Transverse colon (tissue), 4 donors: ENCODE measurements around the gene ZNF81. TPM values are rescaled to one million over a fixed set of nuclear protein-coding genes. Genes with fewer than 3 reads are reported as not detected.
"Not testable (repeated sequence)": the region's sequence is repeated elsewhere in the genome, so short reads cannot be mapped to it uniquely, and the experiment has no call there.

Source experiments
- DNase-seq: peaks from one replicate; pipeline ENCODE4 v3.0.0-alpha.2; 2019
- H3K27ac ChIP-seq, 4 donors: fragments of 200-600 bp; sonication (generic); 2 replicates each; pipeline ENCODE4 v1.5.1; 2016 to 2018; ENCODE audit warnings: inconsistent platforms in 4 of 4
- H3K27me3 ChIP-seq: fragments of 200-600 bp; sonication (generic); 2 replicates; pipeline ENCODE4 v1.5.1; 2017; ENCODE audit warnings: inconsistent platforms
- H3K36me3 ChIP-seq, 4 donors: fragments of 200-600 bp; sonication (generic); 2 replicates each; pipeline ENCODE4 v1.5.1; 2017 to 2019; ENCODE audit warnings: inconsistent platforms in 4 of 4
- H3K4me1 ChIP-seq, 4 donors: fragments of 200-600 bp; sonication (generic); 2 replicates each; pipeline ENCODE4 v1.5.1; 2017 to 2020; ENCODE audit warnings: inconsistent platforms in 4 of 4
- H3K4me3 ChIP-seq, 4 donors: fragments of 200-600 bp; sonication (generic); 1 replicate in 1 of 4; 2 replicates in 3 of 4; pipeline versions ENCODE4 v1.5.1 to v1.6.1; 2017 to 2019; ENCODE audit warnings: inconsistent platforms in 4 of 4
- H3K9me3 ChIP-seq, 2 donors: fragments of 200-600 bp; sonication (generic); 2 replicates each; pipeline ENCODE4 v1.5.1; 2017 to 2019; ENCODE audit warnings: inconsistent platforms in 2 of 2
- EP300 ChIP-seq: sonication (generic); formaldehyde crosslinking; IDR thresholded peaks from one replicate; pipeline ENCODE4 v1.6.1; 2017; ENCODE audit warnings: antibody characterized with exemption, low read depth
- POLR2A ChIP-seq: fragments of 450-650 bp; IDR thresholded peaks from one replicate; pipeline ENCODE4 v1.6.1; 2016; ENCODE audit warnings: antibody characterized with exemption, mild to moderate bottlenecking, moderate library complexity
- POLR2AphosphoS5 ChIP-seq, 3 donors: sonication (generic); formaldehyde crosslinking; IDR thresholded peaks; one replicate each; pipeline ENCODE4 v1.6.1; 2016; ENCODE audit warnings: antibody characterized with exemption in 3 of 3
- WGBS, 2 donors: methylation state at CpG; one replicate each; pipeline ENCODE4 v1.1.5; 2018; ENCODE audit warnings: low coverage in 1 of 2; 5-methylcytosine and 5-hydroxymethylcytosine counted together
- in situ Hi-C, 4 donors: fragments of 200-750 bp; cut with MboI; loops; one replicate each; pipeline versions ENCODE4 v1.15.0 to v1.15.1; 2017; ENCODE audit warnings: low sequenced_read_pairs in 3 of 4, low pct_ligation_motif_present in 1 of 4, low pct_unique_long_range_greater_than_20kb in 1 of 4
- intact Hi-C: fragments of 100-400 bp; cut with DNase I; formaldehyde crosslinking; loops from one replicate; pipeline ENCODE4 v1.15.1; 2023; ENCODE audit warnings: low total_unique reads
- total RNA-seq, 4 donors: library from RNA; depleted of rRNA; stranded (reverse); fragments of >200 nt; gene quantifications; one replicate each; pipeline ENCODE4 v1.1.0, GENCODE V29; 2016
- TF ChIP-seq, protein P1 (sequence below), 5 experiments: fragments of 200-600 bp in 3 of 5; fragments of 450-650 bp in 2 of 5; sonication (generic) in 3 of 5; IDR thresholded peaks; 1 replicate in 2 of 5; 2 replicates in 3 of 5; pipeline ENCODE4 v1.5.1; 2016 to 2017; ENCODE audit warnings: antibody characterized with exemption in 5 of 5, inconsistent platforms in 3 of 5, mild to moderate bottlenecking in 2 of 5, moderate library complexity in 1 of 5

ZNF81 gene
- total RNA-seq, 4 donors from 2014 or later = 7.8 to 11.6 (median 8.7) TPM

DNA sequence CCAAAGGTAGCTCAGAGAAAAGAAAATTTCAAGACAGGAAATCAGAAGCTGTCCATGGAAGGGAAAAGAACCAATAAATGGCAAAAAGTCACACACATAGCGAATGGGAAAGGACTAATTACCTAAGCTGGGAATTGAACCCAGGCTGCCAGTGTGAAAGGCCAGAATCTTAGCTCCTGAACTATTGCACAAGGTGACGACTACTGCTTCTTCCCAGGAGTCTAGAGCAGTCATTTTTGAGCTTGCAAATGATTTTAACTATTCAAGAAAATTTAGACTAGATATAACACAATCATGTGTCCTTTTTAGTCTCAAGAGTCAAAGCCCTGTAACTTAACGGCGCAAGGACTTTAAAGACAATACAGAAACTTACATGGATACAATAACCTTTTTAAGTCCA is 34.1 kb upstream of the ZNF81 start:
- H3K36me3 ChIP-seq = no peaks in the 10 kb centered on the region
- intact Hi-C loops (no loop called here), in situ Hi-C loops (no loop called here)
- 71 to 87% methylated on average over 3 to 4 of the region's 4 CpGs for WGBS, 2 donors
- DNase-seq = no peak
- H3K27me3 ChIP-seq = no peaks in the 10 kb centered on the region
- H3K4me1 ChIP-seq = no peaks in the 10 kb centered on the region
- H3K4me3 ChIP-seq = no peak overlapping the region
- no peaks in the 10 kb centered on the region for H3K9me3 ChIP-seq
- TF ChIP-seq POLR2A (no peak), EP300 (no peak), POLR2AphosphoS5 (IDR thresholded peaks at IDR 0.05) (no peak)
- TF ChIP-seq, protein P1, sequence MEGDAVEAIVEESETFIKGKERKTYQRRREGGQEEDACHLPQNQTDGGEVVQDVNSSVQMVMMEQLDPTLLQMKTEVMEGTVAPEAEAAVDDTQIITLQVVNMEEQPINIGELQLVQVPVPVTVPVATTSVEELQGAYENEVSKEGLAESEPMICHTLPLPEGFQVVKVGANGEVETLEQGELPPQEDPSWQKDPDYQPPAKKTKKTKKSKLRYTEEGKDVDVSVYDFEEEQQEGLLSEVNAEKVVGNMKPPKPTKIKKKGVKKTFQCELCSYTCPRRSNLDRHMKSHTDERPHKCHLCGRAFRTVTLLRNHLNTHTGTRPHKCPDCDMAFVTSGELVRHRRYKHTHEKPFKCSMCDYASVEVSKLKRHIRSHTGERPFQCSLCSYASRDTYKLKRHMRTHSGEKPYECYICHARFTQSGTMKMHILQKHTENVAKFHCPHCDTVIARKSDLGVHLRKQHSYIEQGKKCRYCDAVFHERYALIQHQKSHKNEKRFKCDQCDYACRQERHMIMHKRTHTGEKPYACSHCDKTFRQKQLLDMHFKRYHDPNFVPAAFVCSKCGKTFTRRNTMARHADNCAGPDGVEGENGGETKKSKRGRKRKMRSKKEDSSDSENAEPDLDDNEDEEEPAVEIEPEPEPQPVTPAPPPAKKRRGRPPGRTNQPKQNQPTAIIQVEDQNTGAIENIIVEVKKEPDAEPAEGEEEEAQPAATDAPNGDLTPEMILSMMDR (IDR thresholded peaks at IDR 0.05) = no peak
- no peak overlapping the region for H3K27ac ChIP-seq

DNA sequence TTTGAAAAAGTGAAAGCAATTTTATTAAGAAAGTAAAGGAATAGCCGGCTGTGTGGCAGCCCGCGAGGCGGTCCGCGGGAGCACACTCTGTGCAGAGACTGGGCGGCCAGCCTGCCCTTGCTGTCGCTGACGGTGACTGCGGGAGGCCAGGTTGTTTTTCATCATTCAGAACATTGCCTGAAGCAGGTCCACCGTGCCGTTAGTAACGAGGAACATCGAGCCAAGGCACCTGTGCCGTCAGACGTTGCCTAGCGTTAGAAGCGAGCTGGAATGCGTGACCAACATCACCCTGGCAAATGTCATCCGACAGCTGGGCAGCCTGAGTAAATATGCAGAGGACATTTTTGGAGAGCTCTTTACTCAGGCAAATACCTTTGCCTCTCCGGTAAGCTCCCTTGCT is 33.6 kb upstream of the ZNF81 start:
- in situ Hi-C loops, intact Hi-C loops, H3K9me3 ChIP-seq, DNase-seq, H3K4me3 ChIP-seq, H3K27ac ChIP-seq, H3K27me3 ChIP-seq, H3K36me3 ChIP-seq, H3K4me1 ChIP-seq: not testable (repeated sequence)
- 85% methylated on average over 21 of the region's 21 CpGs; no CpG with 5 or more reads in 1 of the 2 donors for WGBS, 2 donors

DNA sequence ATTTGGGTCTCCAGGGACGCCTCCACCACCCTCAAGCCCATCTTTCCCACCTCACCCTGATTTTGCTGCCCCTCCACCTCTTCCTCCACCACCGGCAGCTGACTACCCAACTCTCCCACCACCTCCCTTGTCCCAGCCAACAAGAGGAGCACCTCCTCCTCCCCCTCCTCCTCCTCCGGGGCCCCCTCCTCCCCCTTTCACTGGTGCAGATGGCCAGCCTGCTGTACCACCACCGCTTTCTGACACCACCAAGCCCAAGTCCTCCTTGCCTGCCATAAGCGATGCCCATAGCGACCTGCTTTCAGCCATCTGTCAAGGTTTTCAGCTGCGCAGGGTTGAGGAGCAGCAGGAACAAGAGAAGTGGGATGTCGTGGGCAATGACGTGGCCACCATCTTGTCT is 32.4 kb upstream of the ZNF81 start:
- Histone ChIP-seq H3K4me1 (no peaks in the 10 kb centered on the region), H3K4me3 (no peak overlapping the region), H3K9me3 (no peaks in the 10 kb centered on the region), H3K27ac (no peak overlapping the region), H3K27me3 (no peaks in the 10 kb centered on the region), H3K36me3 (no peaks in the 10 kb centered on the region)
- TF ChIP-seq POLR2AphosphoS5 (IDR thresholded peaks at IDR 0.05) (no peak), POLR2A (no peak), EP300 (no peak)
- TF ChIP-seq, protein P1 (IDR thresholded peaks at IDR 0.05) = no peak
- WGBS, 2 donors = 87% methylated on average over 9 of the region's 9 CpGs; no CpG with 5 or more reads in 1 of the 2 donors
- in situ Hi-C loops (no loop called here), intact Hi-C loops (no loop called here)
- DNase-seq = no peak

DNA sequence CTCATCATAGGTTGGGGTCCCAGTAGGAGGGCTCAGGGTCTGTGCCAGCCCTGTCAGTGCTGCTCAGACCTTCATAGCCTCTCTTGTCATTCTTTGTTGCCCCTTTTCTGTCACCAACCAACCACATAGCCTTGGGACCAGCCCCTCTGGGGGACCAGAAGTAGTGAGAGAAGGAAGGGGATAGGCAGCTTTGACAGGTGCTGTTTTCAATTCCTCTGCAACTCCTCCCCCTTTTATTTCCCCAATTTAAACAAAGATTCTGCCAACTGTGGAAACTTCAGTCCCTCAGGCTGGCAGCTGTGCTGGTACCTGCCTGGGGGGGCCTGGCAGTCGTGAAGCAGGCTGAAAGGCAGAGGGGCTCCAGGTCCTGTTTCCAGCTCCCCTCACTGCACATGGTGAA is 30.9 kb upstream of the ZNF81 start:
- DNase-seq, H3K9me3 ChIP-seq, H3K27ac ChIP-seq, H3K27me3 ChIP-seq, in situ Hi-C loops, H3K36me3 ChIP-seq, H3K4me3 ChIP-seq, intact Hi-C loops, H3K4me1 ChIP-seq: not testable (repeated sequence)
- 19% methylated on average over 1 of the region's 1 CpG; no CpG with 5 or more reads in 1 of the 2 donors for WGBS, 2 donors

DNA sequence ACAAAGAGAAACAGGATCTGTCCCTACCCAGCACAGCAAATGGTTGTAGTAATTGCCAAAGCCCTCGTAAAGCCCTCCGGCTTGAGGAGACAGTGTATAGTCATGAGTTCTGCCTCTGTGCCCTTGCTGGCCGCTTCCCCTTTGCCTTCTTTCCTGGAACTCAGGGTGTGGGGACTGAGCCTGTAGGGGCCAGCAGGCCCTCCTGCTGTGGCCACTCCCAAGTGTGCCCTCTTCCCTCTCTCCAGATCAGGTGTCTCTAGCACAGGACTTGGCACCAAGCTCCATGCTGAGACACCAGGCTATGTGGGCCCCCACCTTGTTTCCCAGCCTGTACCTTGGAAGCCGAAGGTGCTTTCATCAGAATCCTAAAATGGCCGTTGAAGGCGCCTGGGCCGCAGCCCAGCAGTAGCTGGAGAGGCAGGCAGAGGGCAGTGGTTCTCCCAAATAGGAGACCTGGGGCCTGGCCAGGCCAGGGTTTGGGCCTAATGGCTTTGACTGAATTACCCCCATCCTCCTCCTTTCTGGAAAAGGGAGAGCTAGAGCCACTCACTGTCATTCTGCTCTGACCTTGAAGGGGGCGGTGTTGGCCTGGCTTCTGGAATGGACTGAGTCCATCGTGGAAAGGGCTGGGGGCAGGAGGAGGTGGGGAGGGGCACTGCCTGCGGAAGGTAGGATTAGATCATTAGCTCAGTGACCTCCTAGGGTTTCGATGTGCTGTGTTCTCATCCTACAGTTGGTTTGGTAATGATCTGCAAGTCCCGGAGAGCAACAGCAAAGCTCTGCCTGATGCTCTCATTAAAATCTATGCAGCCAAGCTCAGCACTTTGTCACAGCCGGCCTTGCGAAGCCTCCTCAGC is 30.1 kb upstream of the ZNF81 start:
- in situ Hi-C loops, H3K4me3 ChIP-seq, H3K36me3 ChIP-seq, DNase-seq, H3K4me1 ChIP-seq, H3K27me3 ChIP-seq, H3K27ac ChIP-seq, H3K9me3 ChIP-seq, intact Hi-C loops: not testable (repeated sequence)
- WGBS, 2 donors = 72% methylated on average over 13 of the region's 14 CpGs; no CpG with 5 or more reads in 1 of the 2 donors

DNA sequence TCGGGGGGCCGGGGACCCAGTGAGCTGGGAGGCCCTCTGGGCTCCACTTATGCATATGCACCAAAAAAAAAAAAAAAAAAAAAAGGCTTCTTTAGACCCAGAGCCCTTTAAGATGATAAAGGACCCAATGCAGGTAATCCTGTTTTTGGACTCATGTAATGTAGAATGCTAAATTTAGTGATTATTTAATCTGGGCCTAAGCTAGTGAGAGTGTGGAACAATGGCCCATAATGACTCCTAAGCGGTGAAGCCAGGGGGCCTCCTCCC is 29.5 kb upstream of the ZNF81 start:
- 76% methylated on average over 3 of the region's 3 CpGs; no CpG with 5 or more reads in 1 of the 2 donors for WGBS, 2 donors
- H3K27ac ChIP-seq, H3K27me3 ChIP-seq, H3K4me3 ChIP-seq, H3K9me3 ChIP-seq, H3K4me1 ChIP-seq, H3K36me3 ChIP-seq, intact Hi-C loops, in situ Hi-C loops, DNase-seq: not testable (repeated sequence)
